GM23338 (cell line): ENCODE measurements around the gene ZNF646. TPM values are rescaled to one million over a fixed set of nuclear protein-coding genes. Genes with fewer than 3 reads are reported as not detected.

Experiments
- ATAC-seq: fragments of 200-7000 bp; cut with Tn5 transposase; 3 replicates; pipeline ENCODE4 v1.9.1; 2020
- DNase-seq: peaks from one replicate; pipeline ENCODE4 v3.0.0-alpha.2; 2015; ENCODE audit warnings: low spot score
- H2AFZ ChIP-seq: fragments of 200-600 bp; sonication (generic); 2 replicates; pipeline ENCODE4 v1.8.0; 2016; ENCODE audit warnings: antibody characterized with exemption, mild to moderate bottlenecking, moderate library complexity
- H3F3A ChIP-seq: fragments of 200-600 bp; sonication (generic); replicated peaks from 2 replicates; pipeline ENCODE4 v1.8.0; 2017; ENCODE audit warnings: antibody characterized with exemption, mixed run types, low read depth
- H3K27ac ChIP-seq: fragments of 200-600 bp; sonication (generic); 2 replicates; pipeline ENCODE4 v1.6.1; 2016; ENCODE audit warnings: low read depth
- H3K27me3 ChIP-seq: fragments of 200-600 bp; sonication (generic); 2 replicates; pipeline ENCODE4 v1.8.0; 2016; ENCODE audit warnings: mild to moderate bottlenecking, mixed run types, moderate library complexity; ENCODE audit not compliant: insufficient read depth
- H3K36me3 ChIP-seq: fragments of 200-600 bp; sonication (generic); 2 replicates; pipeline ENCODE4 v1.8.0; 2016; ENCODE audit warnings: mild to moderate bottlenecking; ENCODE audit not compliant: insufficient read depth
- H3K4me1 ChIP-seq: fragments of 200-600 bp; sonication (generic); 2 replicates; pipeline ENCODE4 v1.8.0; 2016; ENCODE audit warnings: mild to moderate bottlenecking, moderate library complexity; ENCODE audit not compliant: insufficient read depth
- H3K4me2 ChIP-seq: fragments of 200-600 bp; sonication (generic); 2 replicates; pipeline ENCODE4 v1.7.1; 2017; ENCODE audit warnings: mixed run types
- H3K4me3 ChIP-seq: fragments of 200-600 bp; sonication (generic); 2 replicates; pipeline ENCODE4 v1.6.1; 2016; ENCODE audit warnings: mixed run types
- H3K79me2 ChIP-seq: fragments of 200-600 bp; sonication (generic); replicated peaks from 2 replicates; pipeline ENCODE4 v1.8.0; 2017; ENCODE audit warnings: mild to moderate bottlenecking; ENCODE audit not compliant: insufficient read depth
- H3K9me2 ChIP-seq: fragments of 200-600 bp; sonication (generic); 2 replicates; pipeline ENCODE4 v1.8.0; 2017; ENCODE audit not compliant: insufficient read depth
- H4K20me1 ChIP-seq: fragments of 200-600 bp; sonication (generic); replicated peaks from 2 replicates; pipeline ENCODE4 v1.8.0; 2017; ENCODE audit warnings: mild to moderate bottlenecking; ENCODE audit not compliant: insufficient read depth
- H3K27ac Mint-ChIP-seq: 2 replicates; pipeline ENCODE4 v1.8.0; 2020; ENCODE audit warnings: inconsistent platforms, mild to moderate bottlenecking, moderate library complexity, mixed read lengths
- H3K27me3 Mint-ChIP-seq: 3 replicates; pipeline ENCODE4 v1.8.0; 2022; ENCODE audit warnings: low read depth, mild to moderate bottlenecking, moderate library complexity, mixed read lengths, inconsistent platforms; ENCODE audit not compliant: insufficient read depth, poor library complexity
- H3K36me3 Mint-ChIP-seq: 3 replicates; pipeline ENCODE4 v1.8.0; 2021; ENCODE audit warnings: low read depth, mild to moderate bottlenecking, inconsistent platforms, moderate library complexity, mixed read lengths
- H3K4me1 Mint-ChIP-seq: 3 replicates; pipeline ENCODE4 v1.8.0; 2020; ENCODE audit warnings: mild to moderate bottlenecking, inconsistent platforms, mixed read lengths
- H3K4me3 Mint-ChIP-seq: 3 replicates; pipeline ENCODE4 v1.8.0; 2021; ENCODE audit warnings: moderate library complexity, mild to moderate bottlenecking, inconsistent platforms, mixed read lengths
- H3K9me3 Mint-ChIP-seq: 3 replicates; pipeline ENCODE4 v1.8.0; 2020; ENCODE audit warnings: moderate library complexity, mild to moderate bottlenecking, inconsistent platforms, mixed read lengths
- CREB1 ChIP-seq: fragments of 250-450 bp; sonication (Bioruptor Pico); IDR thresholded peaks from 2 replicates; pipeline ENCODE4 v1.5.0; 2020; ENCODE audit warnings: low read depth, mild to moderate bottlenecking, moderate library complexity
- EZH2 ChIP-seq: fragments of 200-600 bp; sonication (generic); IDR thresholded peaks from one replicate; pipeline ENCODE4 v1.8.0; 2017; ENCODE audit warnings: antibody characterized with exemption, mild to moderate bottlenecking, low read depth; ENCODE audit not compliant: unreplicated experiment
- EZH2phosphoT487 ChIP-seq: fragments of 200-600 bp; sonication (generic); IDR thresholded peaks from one replicate; pipeline ENCODE4 v1.8.1; 2018; ENCODE audit warnings: antibody characterized with exemption; ENCODE audit not compliant: unreplicated experiment
- polyA plus RNA-seq: library from polyadenylated mRNA; unstranded; fragments of >200 nt; fragmentation: Nextera tagmentation; extraction: Ambion mirVana; gene quantifications from 2 replicates; pipeline ENCODE4 v1.2.1, GENCODE V29; 2016
- total RNA-seq: library from RNA; depleted of rRNA; stranded (reverse); fragments of >200 nt; shearing (Covaris generic); gene quantifications from 2 replicates; pipeline ENCODE4 v1.2.3, GENCODE V29; 2014
- TF ChIP-seq, protein P1 (sequence below): fragments of 250-450 bp; sonication (Bioruptor Pico); IDR thresholded peaks from 2 replicates; pipeline ENCODE4 v1.5.0; 2020; ENCODE audit warnings: mild to moderate bottlenecking, moderate library complexity
- TF ChIP-seq, protein P2 (sequence below), 2 experiments: fragments of 200-600 bp in 1 of 2; sonication (generic) in 1 of 2; conservative IDR thresholded peaks; 2 replicates each; pipeline versions ENCODE4 v1.5.1 to v1.6.1; 2016 to 2017; ENCODE audit warnings: antibody characterized with exemption in 2 of 2, low read depth in 2 of 2, mild to moderate bottlenecking in 2 of 2, moderate library complexity in 1 of 2

The ZNF646 gene
- total and polyA plus RNA-seq, 2 experiments from 2014 or later, result 6.3 to 29.3 TPM

DNA sequence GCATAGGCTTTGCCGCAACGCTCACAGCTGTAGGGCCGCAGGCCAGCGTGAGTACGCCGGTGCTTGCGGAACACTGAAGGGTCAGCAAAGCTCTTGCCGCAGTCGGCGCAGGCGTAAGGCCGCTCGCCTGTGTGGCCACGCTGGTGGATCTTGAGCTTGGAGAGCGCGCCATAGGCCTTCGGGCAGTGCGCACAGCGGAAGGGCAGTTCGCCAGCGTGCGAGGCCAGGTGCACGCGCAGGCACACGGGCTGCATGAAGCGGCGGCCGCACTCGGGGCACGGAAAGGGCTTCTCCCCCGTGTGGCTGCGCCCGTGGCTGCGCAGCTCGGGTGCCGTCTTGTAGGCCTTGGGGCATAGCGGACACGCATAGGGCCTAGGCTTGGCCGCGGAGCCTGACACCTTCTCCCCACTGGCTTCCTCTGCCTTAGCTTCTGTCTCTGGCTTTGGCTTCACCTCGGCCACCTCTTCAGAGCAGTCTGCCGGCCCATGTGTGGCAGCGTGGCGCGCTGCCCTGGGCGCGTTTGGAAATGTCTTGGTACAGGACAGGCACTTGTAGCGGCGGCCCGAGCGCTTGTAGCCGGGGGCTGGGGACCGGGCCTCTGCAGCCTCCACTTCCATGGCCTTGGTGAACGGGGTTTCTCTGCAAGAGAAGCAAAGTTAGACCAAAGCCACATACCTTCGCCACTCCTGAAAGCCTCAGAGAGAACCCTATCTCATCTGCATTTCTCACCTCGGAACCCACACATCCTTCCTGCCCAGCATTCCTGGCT is 10.2 kb upstream of the ZNF646 start (continued):
- TF ChIP-seq, protein P1, sequence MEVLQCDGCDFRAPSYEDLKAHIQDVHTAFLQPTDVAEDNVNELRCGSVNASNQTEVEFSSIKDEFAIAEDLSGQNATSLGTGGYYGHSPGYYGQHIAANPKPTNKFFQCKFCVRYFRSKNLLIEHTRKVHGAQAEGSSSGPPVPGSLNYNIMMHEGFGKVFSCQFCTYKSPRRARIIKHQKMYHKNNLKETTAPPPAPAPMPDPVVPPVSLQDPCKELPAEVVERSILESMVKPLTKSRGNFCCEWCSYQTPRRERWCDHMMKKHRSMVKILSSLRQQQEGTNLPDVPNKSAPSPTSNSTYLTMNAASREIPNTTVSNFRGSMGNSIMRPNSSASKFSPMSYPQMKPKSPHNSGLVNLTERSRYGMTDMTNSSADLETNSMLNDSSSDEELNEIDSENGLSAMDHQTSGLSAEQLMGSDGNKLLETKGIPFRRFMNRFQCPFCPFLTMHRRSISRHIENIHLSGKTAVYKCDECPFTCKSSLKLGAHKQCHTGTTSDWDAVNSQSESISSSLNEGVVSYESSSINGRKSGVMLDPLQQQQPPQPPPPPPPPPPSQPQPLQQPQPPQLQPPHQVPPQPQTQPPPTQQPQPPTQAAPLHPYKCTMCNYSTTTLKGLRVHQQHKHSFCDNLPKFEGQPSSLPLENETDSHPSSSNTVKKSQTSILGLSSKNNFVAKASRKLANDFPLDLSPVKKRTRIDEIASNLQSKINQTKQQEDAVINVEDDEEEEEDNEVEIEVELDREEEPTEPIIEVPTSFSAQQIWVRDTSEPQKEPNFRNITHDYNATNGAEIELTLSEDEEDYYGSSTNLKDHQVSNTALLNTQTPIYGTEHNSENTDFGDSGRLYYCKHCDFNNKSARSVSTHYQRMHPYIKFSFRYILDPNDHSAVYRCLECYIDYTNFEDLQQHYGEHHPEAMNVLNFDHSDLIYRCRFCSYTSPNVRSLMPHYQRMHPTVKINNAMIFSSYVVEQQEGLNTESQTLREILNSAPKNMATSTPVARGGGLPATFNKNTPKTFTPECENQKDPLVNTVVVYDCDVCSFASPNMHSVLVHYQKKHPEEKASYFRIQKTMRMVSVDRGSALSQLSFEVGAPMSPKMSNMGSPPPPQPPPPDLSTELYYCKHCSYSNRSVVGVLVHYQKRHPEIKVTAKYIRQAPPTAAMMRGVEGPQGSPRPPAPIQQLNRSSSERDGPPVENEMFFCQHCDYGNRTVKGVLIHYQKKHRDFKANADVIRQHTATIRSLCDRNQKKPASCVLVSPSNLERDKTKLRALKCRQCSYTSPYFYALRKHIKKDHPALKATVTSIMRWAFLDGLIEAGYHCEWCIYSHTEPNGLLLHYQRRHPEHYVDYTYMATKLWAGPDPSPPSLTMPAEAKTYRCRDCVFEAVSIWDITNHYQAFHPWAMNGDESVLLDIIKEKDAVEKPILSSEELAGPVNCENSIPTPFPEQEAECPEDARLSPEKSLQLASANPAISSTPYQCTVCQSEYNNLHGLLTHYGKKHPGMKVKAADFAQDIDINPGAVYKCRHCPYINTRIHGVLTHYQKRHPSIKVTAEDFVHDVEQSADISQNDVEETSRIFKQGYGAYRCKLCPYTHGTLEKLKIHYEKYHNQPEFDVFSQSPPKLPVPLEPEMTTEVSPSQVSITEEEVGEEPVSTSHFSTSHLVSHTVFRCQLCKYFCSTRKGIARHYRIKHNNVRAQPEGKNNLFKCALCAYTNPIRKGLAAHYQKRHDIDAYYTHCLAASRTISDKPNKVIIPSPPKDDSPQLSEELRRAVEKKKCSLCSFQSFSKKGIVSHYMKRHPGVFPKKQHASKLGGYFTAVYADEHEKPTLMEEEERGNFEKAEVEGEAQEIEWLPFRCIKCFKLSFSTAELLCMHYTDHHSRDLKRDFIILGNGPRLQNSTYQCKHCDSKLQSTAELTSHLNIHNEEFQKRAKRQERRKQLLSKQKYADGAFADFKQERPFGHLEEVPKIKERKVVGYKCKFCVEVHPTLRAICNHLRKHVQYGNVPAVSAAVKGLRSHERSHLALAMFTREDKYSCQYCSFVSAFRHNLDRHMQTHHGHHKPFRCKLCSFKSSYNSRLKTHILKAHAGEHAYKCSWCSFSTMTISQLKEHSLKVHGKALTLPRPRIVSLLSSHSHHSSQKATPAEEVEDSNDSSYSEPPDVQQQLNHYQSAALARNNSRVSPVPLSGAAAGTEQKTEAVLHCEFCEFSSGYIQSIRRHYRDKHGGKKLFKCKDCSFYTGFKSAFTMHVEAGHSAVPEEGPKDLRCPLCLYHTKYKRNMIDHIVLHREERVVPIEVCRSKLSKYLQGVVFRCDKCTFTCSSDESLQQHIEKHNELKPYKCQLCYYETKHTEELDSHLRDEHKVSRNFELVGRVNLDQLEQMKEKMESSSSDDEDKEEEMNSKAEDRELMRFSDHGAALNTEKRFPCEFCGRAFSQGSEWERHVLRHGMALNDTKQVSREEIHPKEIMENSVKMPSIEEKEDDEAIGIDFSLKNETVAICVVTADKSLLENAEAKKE, result no peak
- TF ChIP-seq EZH2phosphoT487, result no peak
- TF ChIP-seq, protein P2, sequence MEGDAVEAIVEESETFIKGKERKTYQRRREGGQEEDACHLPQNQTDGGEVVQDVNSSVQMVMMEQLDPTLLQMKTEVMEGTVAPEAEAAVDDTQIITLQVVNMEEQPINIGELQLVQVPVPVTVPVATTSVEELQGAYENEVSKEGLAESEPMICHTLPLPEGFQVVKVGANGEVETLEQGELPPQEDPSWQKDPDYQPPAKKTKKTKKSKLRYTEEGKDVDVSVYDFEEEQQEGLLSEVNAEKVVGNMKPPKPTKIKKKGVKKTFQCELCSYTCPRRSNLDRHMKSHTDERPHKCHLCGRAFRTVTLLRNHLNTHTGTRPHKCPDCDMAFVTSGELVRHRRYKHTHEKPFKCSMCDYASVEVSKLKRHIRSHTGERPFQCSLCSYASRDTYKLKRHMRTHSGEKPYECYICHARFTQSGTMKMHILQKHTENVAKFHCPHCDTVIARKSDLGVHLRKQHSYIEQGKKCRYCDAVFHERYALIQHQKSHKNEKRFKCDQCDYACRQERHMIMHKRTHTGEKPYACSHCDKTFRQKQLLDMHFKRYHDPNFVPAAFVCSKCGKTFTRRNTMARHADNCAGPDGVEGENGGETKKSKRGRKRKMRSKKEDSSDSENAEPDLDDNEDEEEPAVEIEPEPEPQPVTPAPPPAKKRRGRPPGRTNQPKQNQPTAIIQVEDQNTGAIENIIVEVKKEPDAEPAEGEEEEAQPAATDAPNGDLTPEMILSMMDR (conservative IDR thresholded peaks at IDR 0.05; ENCODE audit: low read depth in 2 of 2), result no peak
- no peak for TF ChIP-seq EZH2

DNA sequence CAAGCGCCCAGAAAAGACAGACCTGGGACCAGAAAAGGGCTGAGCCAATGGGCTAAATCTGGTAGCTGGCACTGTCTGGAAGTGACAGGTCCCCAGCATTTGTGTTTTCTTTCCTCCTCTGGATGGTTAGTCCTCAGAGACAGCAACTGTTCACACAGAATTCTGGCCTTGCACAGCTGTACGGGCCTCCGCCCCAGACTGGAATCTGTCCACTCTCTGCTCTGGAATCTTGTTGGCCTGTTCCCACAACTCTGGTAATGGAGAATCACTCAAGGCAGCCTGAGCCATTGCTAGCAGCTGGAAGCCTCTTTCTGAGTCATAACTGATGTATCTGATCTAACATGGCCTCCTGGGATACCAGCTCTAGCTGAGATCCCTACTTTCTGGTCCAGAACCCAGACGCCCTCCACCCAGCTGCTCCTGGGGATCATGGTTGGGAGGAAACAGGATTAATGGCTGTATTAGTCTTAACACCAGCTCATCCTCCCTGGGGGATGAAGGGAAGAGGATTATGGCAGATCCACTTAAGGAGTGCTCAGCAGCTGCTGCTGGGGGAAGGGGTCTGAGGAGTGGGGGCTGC is 9.2 kb upstream of the ZNF646 start:
- Histone ChIP-seq H3K27ac (no peak overlapping the region; the same call in 1 of the 2 replicates), H3K27me3 (no peaks in the 10 kb centered on the region), H3K9me2 (no peaks in the 10 kb centered on the region), H3K79me2 (peaks cover 36% of the 10 kb centered on the region), H3K4me2 (no peak overlapping the region), H3K36me3 (no peaks in the 10 kb centered on the region), H3F3A (no peaks in the 10 kb centered on the region), H2AFZ (no peak overlapping the region), H3K4me1 (no peaks in the 10 kb centered on the region), H4K20me1 (peaks cover 7% of the 10 kb centered on the region), H3K4me3 (no peak overlapping the region)
- DNase-seq (no peak), ATAC-seq (no peak)
- Mint-ChIP-seq H3K9me3 (no peaks in the 10 kb centered on the region), H3K4me1 (no peaks in the 10 kb centered on the region; the same call in 2 of the 3 replicates), H3K27me3 (no peaks in the 10 kb centered on the region), H3K4me3 (no peak overlapping the region), H3K27ac (no peak overlapping the region), H3K36me3 (peaks cover 27% of the 10 kb centered on the region)
- TF ChIP-seq, protein P2 (conservative IDR thresholded peaks at IDR 0.05; ENCODE audit: low read depth in 2 of 2), result no peak
- no peak for TF ChIP-seq CREB1 (CRISPR knock-in tag)
